Measurements from ENCODE around the gene PACS2. TPM values are rescaled to one million over a fixed set of nuclear protein-coding genes. Genes with fewer than 3 reads are reported as not detected.

PACS2 gene
- total and polyA plus RNA-seq, 2 experiments from 2014 or later = 10.0 to 39.7 TPM

GRCh38 chr14:105367116-105368031, 52.8 kb downstream of the PACS2 start:
- no peak overlapping the region for H3K4me2 ChIP-seq (ENCODE audit: unreplicated experiment)
- H3K27me3 ChIP-seq (replicated peaks; ENCODE audit: insufficient read depth) = no peaks in the 10 kb centered on the region
- H3K79me2 ChIP-seq (ENCODE audit: insufficient read depth) = no peaks in the 10 kb centered on the region
- H3K9ac ChIP-seq = no peak overlapping the region
- no peak overlapping the region for H3K27ac ChIP-seq
- 89 to 91% methylated on average over 29 to 33 of the region's 34 CpGs for WGBS, 2 experiments (ENCODE audit: low coverage in 1 of 2, low lambda C conversion rate in 2 of 2, missing lambda C conversion rate in 2 of 2)
- in situ Hi-C loops (cut with MboI) = no loop called here
- DNase-seq = no peak
- H3F3A ChIP-seq (ENCODE audit: insufficient read depth) = peaks cover 7% of the 10 kb centered on the region; the same call in 1 of the 2 replicates
- no peak for TF ChIP-seq EZH2phosphoT487 (IDR thresholded peaks at IDR 0.05; ENCODE audit: insufficient read depth, low read depth)
- no peak for TF ChIP-seq EZH2 (IDR thresholded peaks at IDR 0.05; ENCODE audit: insufficient read depth, poor library complexity, severe bottlenecking)
- no peaks in the 10 kb centered on the region for H3K9me3 ChIP-seq (ENCODE audit: low read depth)
- H3K4me1 ChIP-seq (ENCODE audit: insufficient read depth) = peaks cover 6% of the 10 kb centered on the region
- H3K36me3 ChIP-seq (ENCODE audit: low read depth) = no peaks in the 10 kb centered on the region
- H4K20me1 ChIP-seq (ENCODE audit: insufficient read depth) = no peaks in the 10 kb centered on the region
- H3K9me2 ChIP-seq (ENCODE audit: insufficient read depth) = no peaks in the 10 kb centered on the region
- H3K4me3 ChIP-seq = no peak overlapping the region
- no peak overlapping the region for H2AFZ ChIP-seq

DNA sequence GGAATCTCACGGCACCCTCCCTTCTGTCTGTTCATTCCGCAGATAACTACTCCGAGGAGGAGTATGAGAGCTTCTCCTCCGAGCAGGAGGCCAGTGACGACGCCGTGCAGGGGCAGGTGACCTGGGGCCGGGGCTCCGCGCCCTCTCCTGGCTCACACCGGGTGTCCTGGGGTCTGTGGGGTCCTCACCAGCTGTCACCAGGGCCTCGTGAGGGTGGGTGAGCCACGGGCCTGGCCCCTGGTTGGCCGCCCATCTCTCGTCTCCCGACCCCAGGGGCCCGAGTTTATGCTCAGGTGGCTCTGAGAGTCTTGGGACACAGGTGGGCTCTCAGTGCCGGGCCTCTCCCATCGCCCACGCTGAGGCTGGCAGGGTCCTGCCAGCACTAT, 53.5 kb downstream of the PACS2 start:
- 95 to 98% methylated on average over 20 of the region's 20 CpGs for WGBS, 2 experiments (ENCODE audit: low coverage in 1 of 2, low lambda C conversion rate in 2 of 2, missing lambda C conversion rate in 2 of 2)
- Histone ChIP-seq H3K4me1 (ENCODE audit: insufficient read depth) (peaks cover 6% of the 10 kb centered on the region), H3K9me3 (ENCODE audit: low read depth) (no peaks in the 10 kb centered on the region), H3K4me2 (ENCODE audit: unreplicated experiment) (no peak overlapping the region), H3K27me3 (replicated peaks; ENCODE audit: insufficient read depth) (no peaks in the 10 kb centered on the region), H3K9me2 (ENCODE audit: insufficient read depth) (no peaks in the 10 kb centered on the region), H4K20me1 (ENCODE audit: insufficient read depth) (no peaks in the 10 kb centered on the region), H3K4me3 (no peak overlapping the region), H3K79me2 (ENCODE audit: insufficient read depth) (no peaks in the 10 kb centered on the region), H3F3A (ENCODE audit: insufficient read depth) (peaks cover 7% of the 10 kb centered on the region; the same call in 1 of the 2 replicates), H2AFZ (no peak overlapping the region), H3K27ac (no peak overlapping the region), H3K9ac (no peak overlapping the region), H3K36me3 (ENCODE audit: low read depth) (no peaks in the 10 kb centered on the region)
- no peak for TF ChIP-seq EZH2 (IDR thresholded peaks at IDR 0.05; ENCODE audit: insufficient read depth, poor library complexity, severe bottlenecking)
- no peak for TF ChIP-seq EZH2phosphoT487 (IDR thresholded peaks at IDR 0.05; ENCODE audit: insufficient read depth, low read depth)
- no peak for DNase-seq
- in situ Hi-C loops (cut with MboI) = no loop called here

- 85 to 88% methylated on average over 20 of the region's 20 CpGs for WGBS, 2 experiments (ENCODE audit: low coverage in 1 of 2, low lambda C conversion rate in 2 of 2, missing lambda C conversion rate in 2 of 2)
- Histone ChIP-seq H3K9me3 (ENCODE audit: low read depth) (no peaks in the 10 kb centered on the region), H3K36me3 (ENCODE audit: low read depth) (no peaks in the 10 kb centered on the region), H3K9ac (no peak overlapping the region), H3K9me2 (ENCODE audit: insufficient read depth) (no peaks in the 10 kb centered on the region), H3K4me3 (no peak overlapping the region), H3F3A (ENCODE audit: insufficient read depth) (peaks cover 4% of the 10 kb centered on the region; the same call in 1 of the 2 replicates), H3K4me2 (ENCODE audit: unreplicated experiment) (no peak overlapping the region), H4K20me1 (ENCODE audit: insufficient read depth) (no peaks in the 10 kb centered on the region), H3K27me3 (replicated peaks; ENCODE audit: insufficient read depth) (no peaks in the 10 kb centered on the region), H2AFZ (no peak overlapping the region), H3K27ac (no peak overlapping the region), H3K79me2 (ENCODE audit: insufficient read depth) (no peaks in the 10 kb centered on the region), H3K4me1 (ENCODE audit: insufficient read depth) (peaks cover 6% of the 10 kb centered on the region)
- TF ChIP-seq EZH2 (IDR thresholded peaks at IDR 0.05; ENCODE audit: insufficient read depth, poor library complexity, severe bottlenecking) (no peak), EZH2phosphoT487 (IDR thresholded peaks at IDR 0.05; ENCODE audit: insufficient read depth, low read depth) (no peak)
- DNase-seq = no peak
- in situ Hi-C loops (cut with MboI) = no loop called here
Observed at GRCh38 chr14:105368426-105368825, 53.9 kb downstream of the PACS2 start.

DNA sequence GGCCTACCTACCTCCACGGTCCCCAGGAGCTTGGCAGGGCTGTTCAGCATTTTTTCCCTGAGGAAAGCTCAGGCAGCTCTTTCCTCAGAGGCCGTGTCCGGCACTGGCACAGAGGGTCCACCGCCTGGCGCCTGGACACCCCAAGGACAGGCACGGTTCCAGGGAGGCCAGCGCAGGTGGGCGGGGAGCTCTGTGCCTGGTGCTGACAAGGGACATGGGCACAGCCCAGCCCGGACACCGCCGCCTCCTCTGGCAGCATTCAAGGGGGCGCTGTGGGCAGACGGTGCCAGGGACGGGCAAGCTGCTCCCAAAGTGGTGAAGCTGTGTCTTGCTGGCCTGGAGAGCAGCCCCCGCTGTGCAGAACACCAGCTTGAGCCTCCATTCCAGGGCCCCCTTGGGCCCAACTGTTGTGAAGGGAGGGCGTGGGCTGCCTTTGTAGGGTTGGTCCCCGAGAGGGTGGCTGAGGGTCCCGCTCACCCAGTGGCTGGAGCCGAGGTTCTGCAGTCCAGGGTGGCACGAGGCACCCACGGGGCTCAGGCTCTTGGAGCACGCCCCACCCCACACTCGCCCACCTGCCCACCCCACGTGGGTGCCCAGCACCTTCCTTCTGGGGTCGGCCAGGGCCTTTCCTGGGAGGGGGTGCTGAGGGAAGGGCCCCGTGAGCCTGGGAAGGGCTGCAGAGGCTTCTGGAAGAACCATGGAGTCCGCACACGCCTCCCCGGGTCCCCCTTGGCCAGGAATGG, 54.5 kb downstream of the PACS2 start:
- Histone ChIP-seq H3K9me2 (ENCODE audit: insufficient read depth) (no peaks in the 10 kb centered on the region), H3K4me3 (no peak overlapping the region), H4K20me1 (ENCODE audit: insufficient read depth) (no peaks in the 10 kb centered on the region), H3K4me2 (ENCODE audit: unreplicated experiment) (no peak overlapping the region), H3K27ac (no peak overlapping the region), H3K4me1 (ENCODE audit: insufficient read depth) (peaks cover 6% of the 10 kb centered on the region), H2AFZ (no peak overlapping the region), H3K27me3 (replicated peaks; ENCODE audit: insufficient read depth) (no peaks in the 10 kb centered on the region), H3F3A (ENCODE audit: insufficient read depth) (no peaks in the 10 kb centered on the region; the same call in 1 of the 2 replicates), H3K36me3 (ENCODE audit: low read depth) (no peaks in the 10 kb centered on the region), H3K79me2 (ENCODE audit: insufficient read depth) (no peaks in the 10 kb centered on the region), H3K9me3 (ENCODE audit: low read depth) (no peaks in the 10 kb centered on the region), H3K9ac (no peak overlapping the region)
- in situ Hi-C loops (cut with MboI) = no loop called here
- DNase-seq = no peak
- WGBS, 2 experiments (ENCODE audit: low coverage in 1 of 2, low lambda C conversion rate in 2 of 2, missing lambda C conversion rate in 2 of 2) = 90 to 93% methylated on average over 23 to 26 of the region's 29 CpGs
- no peak for TF ChIP-seq EZH2phosphoT487 (IDR thresholded peaks at IDR 0.05; ENCODE audit: insufficient read depth, low read depth)
- no peak for TF ChIP-seq EZH2 (IDR thresholded peaks at IDR 0.05; ENCODE audit: insufficient read depth, poor library complexity, severe bottlenecking)

Measured in GM23248 (cell line).